Stimulated activated naive CD4-positive, alpha-beta T cell treated with Interleukin-2 at 50 U/mL for 16 hours (primary cell): ENCODE measurements around the gene NUDT7.

Source experiments
- DNase-seq: peaks from one replicate; lab custom pipeline; 2025; lab: John Stamatoyannopoulos, UW

NUDT7 gene

DNA sequence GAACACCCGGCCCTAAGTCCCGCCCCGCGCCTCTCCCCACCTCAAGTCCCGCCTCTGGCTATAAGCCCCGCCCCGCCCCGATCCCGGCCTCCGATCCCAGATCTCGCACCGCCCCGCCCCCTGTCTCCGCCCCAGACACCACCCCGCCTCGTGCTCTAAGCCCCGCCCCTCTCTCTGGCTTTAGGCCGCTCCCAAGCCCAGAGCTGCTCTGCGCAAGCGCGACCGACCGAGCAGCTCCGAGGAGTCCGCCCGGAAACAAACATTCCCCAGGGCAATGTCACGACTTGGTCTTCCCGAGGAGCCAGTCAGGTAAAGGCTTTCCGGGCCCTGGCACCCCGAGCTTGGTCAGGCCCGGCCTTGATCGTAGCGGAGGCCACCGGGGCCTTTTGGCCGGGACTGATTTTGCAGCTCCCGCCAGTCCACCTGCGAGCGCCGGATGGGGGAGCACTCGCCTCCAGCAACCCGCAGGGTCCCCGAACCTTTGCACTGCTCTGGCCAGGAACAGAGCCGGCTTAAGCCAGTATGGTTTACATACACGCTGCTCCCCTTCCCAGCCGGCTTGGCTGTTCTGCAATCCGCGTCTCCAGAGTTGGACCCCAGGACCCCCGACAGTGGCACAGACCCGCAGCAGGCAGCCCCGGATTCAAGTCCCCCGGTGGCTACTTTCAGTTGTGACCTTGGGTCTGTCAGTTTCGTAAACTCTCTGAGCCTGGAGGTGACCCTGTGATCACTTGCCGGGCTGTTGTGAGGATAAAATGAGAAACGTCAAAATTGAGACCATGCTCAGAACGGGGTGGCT lies at the start of gene NUDT7:
Gene NUDT7, plus strand, starts transcription at position 206 of the 799 bp plus-strand sequence. Its CDS starts 69 bp downstream, at position 275.
- DNase-seq: peak; percentile 96

DNA sequence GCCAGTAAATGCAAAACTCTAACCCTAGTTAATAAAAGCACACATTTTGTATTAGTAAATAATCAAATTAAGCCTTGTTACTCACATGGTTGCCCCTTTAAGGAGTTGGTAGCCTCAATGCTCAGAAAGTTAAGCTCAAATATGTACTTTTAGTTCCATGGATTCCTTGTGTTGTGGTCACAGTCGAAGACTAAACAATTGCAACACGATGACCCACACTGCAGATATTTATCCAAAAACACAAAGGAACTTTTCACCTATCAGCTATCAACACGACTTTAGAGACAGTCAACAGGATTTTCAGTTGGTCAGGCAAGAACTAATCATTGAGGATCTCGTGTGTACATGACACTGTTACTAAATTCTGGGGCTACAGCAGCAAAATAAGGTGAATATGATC lies 47.4 kb upstream of the NUDT7 start:
- no peak for DNase-seq

- DNase-seq: peak; percentile 31
Measured at GRCh38 chr16:77675464-77676324, 46.6 kb upstream of the NUDT7 start.

DNA sequence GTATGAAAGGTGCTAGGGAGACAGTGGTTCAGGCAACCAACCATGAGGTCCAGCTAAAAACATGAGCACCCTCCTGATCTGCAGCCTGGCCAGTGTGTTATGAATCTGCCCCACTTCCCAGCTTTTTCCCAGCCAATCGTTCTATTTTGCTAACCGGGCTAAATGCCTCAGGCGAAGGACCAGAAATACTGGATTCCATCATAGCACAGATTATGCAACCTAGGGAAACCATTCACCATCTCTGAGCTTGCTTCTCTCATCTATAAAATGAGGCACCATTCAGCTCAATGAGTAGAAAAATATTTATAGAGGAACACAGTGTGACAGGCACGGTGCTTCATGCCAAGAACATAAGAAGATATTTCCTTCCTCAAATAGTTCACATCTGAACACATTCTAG lies 45.2 kb upstream of the NUDT7 start:
- no peak for DNase-seq

- no peak for DNase-seq
Measured at GRCh38 chr16:77679391-77679790, 42.9 kb upstream of the NUDT7 start.

DNA sequence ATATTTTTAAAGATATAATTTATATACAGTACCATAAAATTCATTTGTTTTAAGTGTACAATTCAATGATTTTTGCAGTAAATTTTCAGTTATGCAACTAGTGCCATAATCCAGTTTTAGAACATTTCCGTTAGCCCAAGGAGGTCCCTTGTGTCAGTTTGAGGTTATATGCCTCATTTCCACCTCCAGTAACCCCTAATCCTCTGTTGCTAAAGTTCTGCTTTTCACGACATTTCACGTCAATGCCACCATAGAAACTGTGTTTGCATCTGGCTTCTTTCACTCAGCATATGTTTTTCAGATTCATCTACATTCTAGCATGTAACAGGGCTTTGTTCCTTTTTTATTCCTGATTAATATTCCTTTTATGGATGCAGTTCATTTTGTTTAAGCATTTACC lies 42.4 kb upstream of the NUDT7 start:
- DNase-seq: no peak

- DNase-seq: no peak
Measured at GRCh38 chr16:77680496-77680895, 41.8 kb upstream of the NUDT7 start.

DNA sequence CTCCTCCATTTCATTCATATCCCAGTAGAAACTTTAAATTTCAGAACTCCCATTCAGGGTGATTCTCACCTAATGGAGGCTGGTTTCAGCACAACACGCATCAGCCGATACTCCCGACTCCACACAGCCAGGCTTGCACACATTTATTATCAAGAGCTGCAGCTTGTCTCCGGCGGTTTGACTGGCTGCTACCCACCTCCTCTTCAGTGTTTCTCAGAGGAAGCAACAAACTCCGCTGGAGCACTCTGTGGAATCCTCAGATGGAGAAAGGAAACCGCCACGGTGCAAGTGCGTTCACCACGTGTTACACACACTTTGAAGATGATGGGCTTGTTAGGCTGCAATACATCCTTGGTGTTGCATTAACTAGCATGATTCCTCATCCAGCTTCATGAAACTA lies 39.7 kb upstream of the NUDT7 start:
- no peak for DNase-seq

- no peak for DNase-seq
Measured at GRCh38 chr16:77683397-77684180, 38.7 kb upstream of the NUDT7 start.

DNA sequence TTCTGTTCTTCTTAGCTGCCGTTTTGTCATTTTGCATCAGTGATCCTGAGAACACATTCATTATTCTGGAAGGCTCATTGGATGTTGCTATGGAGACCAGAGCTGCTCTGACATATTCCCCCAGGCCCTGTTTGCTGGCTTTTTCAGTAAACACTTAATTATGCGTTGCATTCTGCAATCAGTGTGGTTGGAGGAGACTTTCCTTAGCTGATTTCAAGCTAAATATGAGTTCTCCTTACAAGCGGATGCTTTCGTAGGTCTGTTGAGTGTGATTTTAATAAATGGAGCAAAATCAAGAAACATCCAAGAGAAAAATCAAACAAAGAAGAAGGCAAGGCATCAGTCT lies 38.2 kb upstream of the NUDT7 start:
- DNase-seq: no peak

DNA sequence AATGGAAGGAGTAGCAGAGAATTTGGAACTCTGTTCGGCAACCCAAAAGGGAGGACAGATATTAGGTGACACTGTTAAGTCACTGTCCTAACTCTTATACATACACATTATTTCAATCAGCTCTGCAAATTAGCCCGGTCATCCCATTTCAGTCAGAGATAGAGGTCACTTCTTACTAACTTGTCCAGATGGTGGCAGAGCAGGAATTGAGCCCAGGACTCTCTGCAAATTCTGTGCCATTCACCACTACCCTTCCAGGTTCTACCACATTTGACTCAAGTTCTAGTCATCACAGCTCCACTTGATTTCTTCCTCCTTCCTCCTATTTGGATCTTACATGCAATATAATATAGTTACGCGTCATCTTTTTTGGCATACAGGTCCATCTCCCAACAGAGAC lies 35.9 kb upstream of the NUDT7 start:
- DNase-seq: no peak

- no peak for DNase-seq
Measured at GRCh38 chr16:77689971-77690370, 32.3 kb upstream of the NUDT7 start.

DNA sequence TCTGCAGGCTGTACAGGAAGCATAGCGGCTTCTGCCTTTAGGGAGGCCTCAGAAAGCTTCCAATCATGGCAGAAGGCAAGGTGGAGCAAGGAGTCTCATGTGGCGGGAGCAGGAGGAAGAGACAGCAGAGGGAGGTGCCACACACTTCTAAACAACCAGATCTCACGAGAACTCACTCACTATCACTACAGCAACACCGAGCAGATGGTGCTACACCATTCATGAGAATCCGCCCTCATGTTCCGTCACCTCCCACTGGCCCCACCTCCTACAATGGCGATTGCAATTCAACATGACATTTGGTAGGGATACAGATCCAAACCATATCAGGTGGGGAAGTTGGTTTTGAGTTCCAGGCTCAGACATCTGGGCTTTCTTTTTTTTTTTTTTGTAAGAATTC lies 31.9 kb upstream of the NUDT7 start:
- DNase-seq: no peak

- DNase-seq: no peak
Measured at GRCh38 chr16:77692612-77693011, 29.7 kb upstream of the NUDT7 start.

DNA sequence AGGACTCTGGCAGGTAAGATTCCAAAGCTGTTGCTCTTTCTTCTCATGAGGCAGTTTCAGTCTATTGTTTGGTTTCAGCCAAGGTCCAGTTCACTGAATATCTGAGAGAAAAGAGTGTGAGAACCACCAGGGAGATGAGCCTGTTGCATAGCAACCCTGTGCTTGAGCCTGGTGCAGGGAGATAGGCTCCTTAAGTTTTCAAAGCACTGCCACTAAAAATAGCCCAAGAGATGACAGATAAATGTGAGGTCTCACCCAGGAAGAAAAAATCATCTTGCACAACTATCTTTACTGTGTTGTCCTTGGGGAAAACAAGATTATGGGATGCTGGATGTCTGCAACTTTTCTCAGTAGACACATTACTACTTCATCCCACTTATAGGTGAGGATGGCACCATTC lies 26.2 kb upstream of the NUDT7 start:
- DNase-seq: no peak

DNA sequence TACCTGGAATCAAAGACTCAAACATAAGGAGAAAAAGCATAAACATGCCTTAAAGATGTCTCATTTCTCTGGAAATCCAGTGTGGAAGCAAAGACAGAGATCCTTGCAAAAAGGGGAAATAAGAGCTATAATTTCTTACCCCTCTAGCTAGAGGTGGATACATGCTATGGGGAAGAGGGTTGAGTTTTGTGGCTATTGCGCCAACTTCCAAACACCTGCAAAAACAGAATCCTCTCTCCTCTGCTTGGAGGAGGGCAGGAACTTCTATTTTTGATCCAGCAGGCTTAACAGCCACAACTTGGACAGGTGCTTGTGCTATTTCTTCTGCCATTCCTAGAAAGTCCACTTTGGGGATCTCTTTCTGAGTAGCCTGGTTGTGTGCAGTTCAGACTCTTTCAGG lies 21.5 kb upstream of the NUDT7 start:
- no peak for DNase-seq

DNA sequence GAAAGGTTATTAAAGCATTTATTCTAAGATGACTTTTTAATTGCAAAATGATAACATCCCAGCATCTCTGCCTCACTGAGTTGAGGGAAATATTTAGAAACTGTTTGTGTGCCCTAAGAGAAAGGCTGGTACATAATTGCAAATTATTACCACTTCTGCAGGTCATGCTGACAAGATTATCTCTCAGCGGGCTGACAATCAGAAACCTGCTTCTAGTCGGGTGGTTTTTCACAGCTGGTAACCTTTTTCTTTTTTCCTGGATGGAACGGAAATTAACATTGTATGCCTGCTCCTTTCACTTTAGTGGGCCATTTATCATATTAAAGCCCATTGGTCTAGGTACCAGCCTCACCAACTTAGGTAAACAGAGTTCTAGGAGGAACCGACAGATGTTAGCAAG lies 17.0 kb upstream of the NUDT7 start:
- DNase-seq: no peak

GRCh38 chr16:77711179-77711578 lies 11.1 kb upstream of the NUDT7 start:
- no peak for DNase-seq

DNA sequence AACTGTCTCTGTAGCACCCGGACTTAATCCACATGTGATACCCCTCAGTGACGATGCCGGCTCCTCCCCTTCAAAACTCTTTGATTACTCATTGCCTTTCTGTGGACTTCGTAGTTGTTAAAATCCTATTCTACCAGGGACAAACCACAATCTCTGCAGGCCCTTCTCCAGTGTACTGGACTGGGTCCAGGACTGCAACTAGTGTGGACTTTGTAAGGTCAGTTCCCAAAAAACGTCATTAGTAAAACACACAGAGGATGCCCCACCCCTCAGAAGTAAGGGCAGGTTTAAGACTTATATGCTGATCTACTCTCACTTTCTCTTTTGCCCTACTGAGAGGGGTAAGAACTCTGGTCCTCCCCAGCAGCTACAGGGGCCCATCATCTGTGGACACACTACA lies 10.5 kb upstream of the NUDT7 start:
- no peak for DNase-seq

- DNase-seq: no peak
Measured at GRCh38 chr16:77715145-77715544, 7.2 kb upstream of the NUDT7 start.

GRCh38 chr16:77721752-77722308 lies 484 bp upstream of the NUDT7 start:
- DNase-seq: no peak

DNA sequence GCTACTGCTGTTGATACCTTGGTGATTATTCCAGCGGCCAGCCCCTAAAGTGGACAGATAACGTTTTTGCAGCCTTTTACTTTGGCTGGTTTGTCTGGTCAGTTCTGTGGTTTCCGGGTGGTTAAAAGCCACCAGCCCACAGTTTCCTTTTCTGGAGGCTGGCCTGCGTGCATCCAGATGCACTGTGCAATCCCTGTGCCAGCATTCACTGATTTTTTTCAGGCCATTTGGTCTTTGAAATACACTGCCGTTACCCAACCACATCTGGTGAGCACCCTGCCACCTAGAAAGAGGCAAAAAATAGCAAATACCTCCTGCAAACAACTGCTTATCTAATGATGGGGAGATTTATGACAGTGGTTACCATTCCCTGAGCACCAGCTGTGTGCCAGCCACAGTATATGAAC lies 797 bp downstream of the NUDT7 start:
- no peak for DNase-seq
